Adipose tissue (tissue), 3 donors: ENCODE results near the gene PEDS1. TPM values are rescaled to one million over a fixed set of nuclear protein-coding genes. Genes with fewer than 3 reads are reported as not detected.

Experiments
- H3K27ac ChIP-seq: one replicate; pipeline ENCODE4 v1.5.1; 2013; ENCODE audit warnings: low read depth, low read length
- WGBS, 3 donors: extraction: QIAGEN DNeasy Blood & Tissue Kit; methylation state at CpG; one replicate each; pipeline ENCODE4 v1.1.7; 2013; 5-methylcytosine and 5-hydroxymethylcytosine counted together
- polyA plus RNA-seq, 3 donors: library from polyadenylated mRNA; stranded (reverse); fragments of 200-250 nt; gene quantifications; one replicate each; pipeline ENCODE4 v1.2.3, GENCODE V29; 2013
- donor health status: healthy with polysubstance abuse.
- donor health status: Bipolar disorder and iron deficiency.
- donor health status: healthy.

Gene PEDS1
- polyA plus RNA-seq, 3 donors, result 10.6 to 53.5 (median 21.8) TPM

DNA sequence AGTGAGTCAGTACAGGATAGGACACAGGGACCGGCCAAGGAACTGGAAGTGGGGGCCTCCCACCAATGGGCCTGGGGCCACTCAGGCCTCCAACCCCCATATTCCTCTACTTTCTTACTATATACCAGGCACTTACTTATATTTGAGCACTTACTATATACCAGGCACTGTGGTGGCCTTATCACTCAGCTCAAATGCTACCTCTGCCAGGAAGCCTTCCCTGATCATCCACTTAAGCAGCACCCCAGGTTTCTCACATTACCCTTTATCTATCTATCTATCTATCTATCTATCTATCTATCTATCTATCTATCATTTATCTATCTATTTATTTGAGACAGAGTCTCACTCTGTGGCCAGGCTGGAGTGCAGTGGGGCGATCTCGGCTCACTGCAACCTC lies 28.2 kb downstream of the PEDS1 start:
- 98 to 100% (median 99%) methylated on average over 3 of the region's 3 CpGs for WGBS, 3 donors
- no peak overlapping the region for H3K27ac ChIP-seq

DNA sequence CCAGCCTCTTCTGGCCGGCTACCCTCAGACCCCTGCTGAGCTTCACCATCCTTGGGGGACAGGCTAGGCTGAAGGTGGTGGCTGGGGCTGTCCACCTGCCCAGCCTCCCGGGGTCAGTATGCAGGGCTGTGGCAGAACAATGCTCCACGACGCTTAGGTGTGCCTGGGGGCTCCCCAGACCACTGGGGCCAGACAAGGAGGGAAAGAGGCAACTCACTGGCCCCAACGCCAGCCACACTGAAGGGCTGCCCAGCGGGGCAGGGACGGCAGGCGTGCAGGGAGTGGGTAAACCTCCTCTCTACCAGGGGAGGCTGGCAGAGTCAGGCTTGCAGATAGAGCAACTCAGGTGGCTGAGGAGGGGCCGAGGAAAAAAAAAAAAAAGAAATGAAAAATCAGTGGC lies 29.0 kb downstream of the PEDS1 start:
- H3K27ac ChIP-seq, result no peak overlapping the region
- WGBS, 3 donors, result 92 to 95% (median 93%) methylated on average over 9 of the region's 9 CpGs

DNA sequence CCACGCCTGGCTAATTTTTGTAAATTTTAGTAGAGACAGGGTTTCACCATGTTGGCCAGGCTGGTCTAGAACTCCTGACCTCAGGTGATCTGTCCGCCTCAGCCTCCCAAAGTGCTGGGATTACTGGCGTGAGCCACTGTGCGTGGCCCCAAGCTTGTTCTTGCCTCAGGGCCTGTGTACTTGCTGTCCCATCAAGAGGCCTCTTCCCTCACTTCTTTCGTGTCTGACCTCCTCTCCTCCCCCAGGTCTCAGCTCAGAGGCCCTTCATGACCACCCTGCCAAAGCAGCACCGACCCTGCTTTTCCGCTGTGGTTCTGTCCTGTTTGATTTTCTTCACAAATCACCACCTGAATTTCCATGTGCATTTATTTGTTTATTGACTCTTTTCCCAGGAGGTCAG lies 30.1 kb downstream of the PEDS1 start:
- WGBS, 3 donors, result 92 to 94% (median 93%) methylated on average over 7 of the region's 7 CpGs
- H3K27ac ChIP-seq, result no peak overlapping the region

DNA sequence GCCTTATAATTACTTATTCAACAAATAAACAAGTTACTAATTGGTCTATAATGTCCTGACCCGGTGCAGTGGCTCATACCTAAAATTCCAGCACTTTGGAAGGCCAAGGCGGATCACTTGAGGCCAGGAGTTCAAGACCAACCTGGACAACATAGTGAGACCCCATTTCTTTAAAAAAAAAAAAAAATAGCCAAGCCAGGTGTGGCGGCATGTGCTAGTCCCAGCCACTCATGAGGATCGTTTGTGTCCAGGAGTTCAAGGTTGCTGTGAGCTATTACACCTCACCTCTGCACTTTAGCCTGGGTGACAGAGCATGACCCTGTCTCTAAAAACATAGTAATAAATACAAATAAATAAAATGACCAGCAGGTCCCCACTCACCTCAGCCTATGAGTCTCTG lies 30.8 kb downstream of the PEDS1 start:
- 66 to 94% (median 94%) methylated on average over 4 of the region's 4 CpGs for WGBS, 3 donors
- no peak overlapping the region for H3K27ac ChIP-seq

DNA sequence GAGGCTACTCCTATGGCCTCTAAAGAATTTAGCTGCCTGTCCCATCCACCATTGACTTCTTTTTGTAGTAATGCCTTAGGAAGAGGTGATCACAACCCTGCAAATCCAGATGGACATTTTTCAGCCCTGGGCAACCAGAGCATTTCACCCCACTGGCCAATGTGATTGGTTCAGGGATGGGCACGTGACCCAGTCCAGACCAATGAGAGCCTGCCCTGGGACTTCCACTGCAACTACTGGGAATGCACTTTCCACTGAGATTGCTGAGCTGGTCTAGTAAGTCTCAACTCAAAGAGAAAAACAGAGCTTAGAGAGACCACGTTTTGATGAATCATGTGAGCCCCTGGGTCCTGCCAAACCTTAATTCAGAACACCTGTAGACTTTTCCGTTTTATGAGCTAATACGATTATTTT lies 31.7 kb downstream of the PEDS1 start:
- no peak overlapping the region for H3K27ac ChIP-seq
- 79 to 89% (median 86%) methylated on average over 4 of the region's 4 CpGs for WGBS, 3 donors

DNA sequence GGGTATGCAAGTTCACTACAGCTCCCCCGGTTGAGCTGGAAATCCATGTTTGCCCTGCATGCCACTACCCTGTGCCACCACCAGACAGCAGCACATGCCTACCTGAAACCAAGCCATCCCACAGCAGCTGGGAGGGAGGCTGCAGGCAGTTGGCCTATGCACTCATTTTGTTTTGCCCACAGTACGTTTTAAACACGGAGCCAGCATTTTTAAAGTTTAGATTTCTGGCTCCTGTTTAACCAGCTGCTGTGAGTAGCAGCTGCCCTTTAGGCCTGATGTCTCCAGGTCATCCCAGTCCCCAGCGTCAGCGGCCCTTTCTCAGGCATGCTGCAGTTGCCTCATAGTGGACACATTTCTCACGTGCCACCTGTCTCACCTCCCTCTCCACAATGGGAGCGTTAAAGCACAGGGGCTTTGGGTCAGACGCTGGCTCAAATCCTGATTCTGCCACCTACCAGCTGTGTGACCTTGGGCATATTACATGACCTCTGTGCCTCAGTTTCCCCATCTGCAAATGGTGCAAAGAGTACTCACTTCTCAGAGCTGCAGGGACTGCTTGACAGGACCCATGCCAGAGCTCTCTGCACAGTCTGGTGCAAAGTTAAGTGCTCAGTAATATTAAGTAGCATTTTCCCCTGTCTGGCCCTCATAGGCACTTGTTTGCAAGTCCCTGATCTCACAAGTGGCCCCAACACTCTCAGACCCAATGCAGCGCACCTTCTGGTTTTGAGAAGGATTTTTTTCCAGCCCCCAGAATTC lies 32.4 kb downstream of the PEDS1 start:
- H3K27ac ChIP-seq, result no peak overlapping the region
- WGBS, 3 donors, result 22 to 44% (median 42%) methylated on average over 9 of the region's 9 CpGs

DNA sequence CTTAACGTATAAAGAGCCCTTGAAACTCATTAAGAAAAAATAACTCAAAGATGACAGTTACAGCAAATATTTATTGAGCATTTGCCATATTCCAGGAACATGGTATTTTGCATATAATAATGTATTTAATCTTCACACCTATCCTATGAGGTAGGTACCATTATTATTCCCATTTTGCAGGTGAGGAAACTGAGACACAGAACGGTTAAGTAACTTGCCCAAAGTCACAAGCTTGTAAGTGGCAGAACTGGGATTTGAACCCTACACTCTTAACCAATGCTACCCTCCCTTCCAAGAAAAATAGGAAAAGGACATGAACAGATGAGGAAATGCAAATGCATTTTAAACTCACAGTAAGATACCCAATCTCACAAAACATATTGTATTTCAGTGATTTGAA lies 35.3 kb downstream of the PEDS1 start:
- WGBS, 3 donors, result 65 to 81% (median 74%) methylated on average over 2 of the region's 2 CpGs
- no peak overlapping the region for H3K27ac ChIP-seq

DNA sequence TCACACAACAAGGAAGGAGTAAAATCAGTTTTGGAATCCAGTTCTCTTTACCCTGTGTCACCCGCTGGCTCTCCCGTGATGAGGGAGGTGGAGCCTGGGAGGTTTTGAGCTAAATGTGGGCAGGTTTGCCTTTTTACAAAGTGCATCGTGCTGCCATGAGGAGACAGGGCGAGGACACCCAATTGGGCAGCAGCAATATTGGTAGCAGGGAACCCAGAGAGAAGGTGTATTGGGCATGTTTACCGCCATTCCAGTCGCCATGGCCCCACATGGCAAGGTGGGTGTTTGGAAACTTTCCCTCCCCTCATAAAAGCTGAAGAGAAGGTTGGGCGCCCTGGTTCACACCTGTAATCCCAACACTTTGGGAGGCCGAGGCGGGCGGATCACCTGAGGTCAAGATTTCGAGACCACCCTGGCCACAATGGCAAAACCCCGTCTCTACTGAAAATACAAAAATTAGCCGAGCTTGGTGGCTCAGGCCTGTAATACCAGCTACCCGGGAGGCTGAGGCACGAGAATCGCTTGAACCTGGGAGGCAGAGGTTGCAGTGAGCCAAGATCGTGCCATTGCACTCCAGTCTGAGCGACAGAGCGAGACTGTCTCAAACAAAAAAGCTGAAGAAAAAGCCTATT lies 37.0 kb downstream of the PEDS1 start:
- no peak overlapping the region for H3K27ac ChIP-seq
- WGBS, 3 donors, result 86 to 91% (median 88%) methylated on average over 19 of the region's 19 CpGs

DNA sequence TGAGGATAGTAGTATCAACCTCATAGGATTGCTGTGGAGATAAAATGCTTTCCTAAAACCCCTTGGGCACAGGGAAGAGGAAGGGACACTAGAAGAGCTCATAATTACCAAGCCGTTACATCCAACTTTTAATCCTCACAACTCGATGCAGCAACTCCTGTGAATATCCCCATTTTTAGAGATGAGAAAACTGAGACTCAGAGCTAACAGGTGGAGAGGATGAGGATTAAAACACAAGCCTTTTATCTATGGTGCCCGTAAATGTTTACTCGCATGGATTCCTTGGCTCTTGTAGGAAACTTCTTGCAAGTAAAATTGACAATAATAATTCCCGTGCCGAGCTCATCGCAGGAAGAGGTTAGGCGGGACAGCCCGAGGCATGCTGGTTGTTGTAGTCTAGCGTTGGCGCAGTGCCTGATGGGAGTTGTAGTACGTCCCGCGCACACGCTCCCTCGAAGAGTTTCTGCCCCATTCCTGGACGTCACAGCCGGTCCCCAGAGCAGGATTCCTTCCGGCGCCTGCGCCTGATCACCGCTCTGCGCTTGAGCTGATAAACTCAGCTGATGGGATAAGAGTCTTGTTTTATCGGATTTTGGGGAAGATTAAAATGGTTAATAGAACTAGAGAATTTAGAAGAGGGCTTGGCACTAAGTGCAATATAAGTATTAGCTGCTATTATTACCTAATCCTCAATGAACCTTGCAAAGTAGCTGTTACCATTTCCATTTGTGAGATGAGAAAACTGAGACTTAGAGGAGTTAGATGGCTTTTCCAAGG lies 37.7 kb downstream of the PEDS1 start:
- no peak overlapping the region for H3K27ac ChIP-seq
- WGBS, 3 donors, result 0% methylated on average over 24 of the region's 24 CpGs

DNA sequence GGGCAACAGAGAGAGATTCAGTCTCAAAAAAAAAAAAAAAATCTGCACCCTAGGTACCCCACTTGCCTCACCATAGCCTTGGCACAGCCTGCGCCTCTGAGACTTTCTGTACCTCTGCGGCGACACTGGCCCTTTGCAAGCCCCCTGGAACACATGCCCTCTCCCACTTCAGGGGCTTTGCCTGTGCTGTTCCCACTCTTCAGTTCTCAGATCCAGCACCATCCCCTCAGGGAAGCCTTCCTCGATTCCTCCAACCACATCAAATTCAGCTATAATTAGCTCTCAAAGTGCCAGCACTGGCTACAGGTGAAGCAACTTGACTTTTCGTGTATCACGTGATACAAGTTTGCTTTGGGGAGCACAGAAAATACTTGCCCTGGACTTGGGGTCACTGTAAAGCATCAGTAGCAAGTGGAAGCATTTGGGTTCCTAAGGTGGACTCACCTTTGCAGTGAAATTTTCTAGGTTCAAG lies 38.4 kb downstream of the PEDS1 start:
- 54 to 69% (median 63%) methylated on average over 6 of the region's 6 CpGs for WGBS, 3 donors

DNA sequence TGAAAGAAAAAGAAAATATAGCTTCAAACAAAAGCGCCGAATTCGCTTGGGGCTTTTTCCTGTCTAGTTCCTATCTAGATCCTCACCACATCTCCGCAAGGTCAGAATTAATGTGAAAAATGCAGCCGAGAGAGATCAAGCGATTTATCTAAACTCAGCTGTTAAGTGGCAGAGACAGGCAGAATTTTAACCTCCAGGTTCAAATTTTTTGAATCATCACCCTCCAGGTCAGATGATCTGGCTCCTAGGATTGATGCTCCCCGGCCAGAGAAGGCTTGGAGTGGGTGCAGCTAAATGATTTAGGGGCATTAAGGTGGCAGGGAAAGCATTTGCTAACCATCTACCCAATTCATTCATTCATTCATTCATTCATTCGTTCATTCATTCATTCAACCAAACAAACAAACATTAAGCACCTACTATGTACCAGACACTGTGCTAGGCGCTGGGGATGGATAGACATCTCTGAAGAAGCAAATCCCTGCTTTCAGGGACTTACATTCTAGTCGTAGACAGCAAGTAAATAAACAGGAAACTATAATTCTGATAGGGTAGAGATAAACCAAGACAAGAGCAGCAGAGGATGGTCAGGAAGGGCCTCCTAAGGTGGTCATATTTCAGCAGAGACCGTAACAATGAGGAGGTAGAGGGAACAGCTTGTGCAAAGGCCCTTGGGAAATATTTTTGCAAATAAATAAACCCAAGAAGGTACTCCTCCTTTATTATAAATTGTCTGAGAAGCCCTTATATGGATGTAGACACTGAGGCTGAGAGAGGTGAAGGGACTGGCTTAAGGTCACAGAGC lies 39.9 kb downstream of the PEDS1 start:
- peak overlapping the region; percentile 94 for H3K27ac ChIP-seq
- 16 to 18% (median 17%) methylated on average over 11 of the region's 11 CpGs for whole genome bisulfite sequencing, 3 donors

More for the DNA sequence above, 38.4 kb downstream of the PEDS1 start:
- H3K27ac ChIP-seq, result no peak overlapping the region

DNA sequence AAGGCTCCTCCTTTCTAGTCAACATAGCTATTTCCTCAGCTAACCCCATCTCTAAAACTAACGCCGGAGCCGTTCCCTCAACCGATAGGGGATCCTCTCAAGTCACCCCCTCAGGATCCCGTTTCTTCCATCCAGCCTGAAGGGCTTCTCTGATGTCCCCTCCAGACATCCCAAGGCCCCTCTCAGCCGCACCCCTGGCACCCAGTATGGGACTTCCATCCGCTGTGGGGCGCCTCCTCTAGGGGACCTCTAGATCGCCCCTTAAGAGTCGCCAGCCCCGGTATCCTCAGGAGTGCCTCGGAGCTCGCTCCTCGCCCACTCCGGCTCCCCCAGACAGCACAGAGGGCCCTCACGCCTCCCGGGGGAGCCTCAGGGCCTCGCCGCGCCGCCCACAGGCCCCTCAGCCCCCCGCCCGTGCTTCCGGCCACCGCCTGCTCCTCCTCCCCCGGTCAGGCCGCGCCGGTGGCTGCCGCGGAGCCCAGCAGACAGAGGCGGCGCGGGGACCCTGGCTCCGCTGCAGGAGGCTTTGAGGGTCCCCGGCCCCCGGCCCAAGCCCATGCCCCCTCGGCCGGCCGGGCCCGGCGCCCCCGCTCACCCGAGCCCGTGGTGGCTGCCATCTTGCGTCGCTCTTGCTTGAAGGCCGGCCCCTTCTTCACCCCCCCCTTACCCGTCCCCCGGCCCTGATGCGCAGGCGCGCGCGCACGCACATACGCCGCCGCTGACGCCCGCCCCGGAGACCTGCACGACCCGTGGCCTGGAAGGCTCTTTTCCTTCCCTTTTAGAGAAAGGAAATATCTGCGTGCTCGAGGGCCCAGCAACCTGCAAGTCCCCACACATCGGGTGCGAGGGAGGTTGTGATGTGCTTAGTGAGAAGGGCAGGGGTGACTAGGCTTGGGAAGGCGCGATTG lies 40.8 kb downstream of the PEDS1 start, which contains the start of gene UBE2V1:
Gene UBE2V1 (minus strand): TSS at position 639 of the 908 bp plus-strand sequence. CDS start 22 bp downstream, at position 617.
- peak within 1 kb of the TSS; percentile 94 for H3K27ac ChIP-seq
- 0 to 1% (median 1%) methylated on average over 49 to 70 of the region's 70 CpGs for WGBS, 3 donors

DNA sequence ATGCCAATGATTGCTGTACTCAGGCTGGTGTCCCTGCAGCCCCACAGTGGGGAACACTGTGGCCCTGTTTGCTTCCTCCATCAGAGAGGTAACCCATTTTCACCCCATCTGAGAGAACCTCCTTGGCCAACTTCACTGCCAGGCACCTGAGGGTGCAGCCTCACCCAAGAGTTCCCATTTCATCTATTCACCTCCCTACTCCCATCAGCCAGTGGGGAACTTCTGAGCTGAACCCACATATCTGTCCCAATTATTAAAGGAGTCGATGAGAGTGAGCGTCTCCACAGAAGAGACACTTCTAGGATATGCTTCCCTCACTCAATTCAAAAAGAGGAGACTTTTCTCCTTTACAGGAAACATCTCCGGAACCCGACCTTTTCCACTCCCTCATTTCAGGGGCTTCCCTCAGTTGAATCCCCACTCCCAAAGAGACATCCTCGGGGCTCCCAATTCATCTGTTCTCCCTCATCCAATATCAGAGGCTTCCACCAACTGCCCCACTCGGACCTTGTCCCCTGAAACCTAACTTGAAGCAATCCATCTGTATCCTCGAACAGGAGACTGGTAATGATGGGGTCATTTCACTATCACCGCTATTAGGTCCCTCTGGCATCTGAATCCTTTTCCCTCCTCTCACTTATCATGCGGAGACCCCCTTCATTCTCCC lies 41.6 kb downstream of the PEDS1 start:
- no peak overlapping the region for H3K27ac ChIP-seq
- WGBS, 3 donors, result 5 to 13% (median 10%) methylated on average over 9 of the region's 9 CpGs

DNA sequence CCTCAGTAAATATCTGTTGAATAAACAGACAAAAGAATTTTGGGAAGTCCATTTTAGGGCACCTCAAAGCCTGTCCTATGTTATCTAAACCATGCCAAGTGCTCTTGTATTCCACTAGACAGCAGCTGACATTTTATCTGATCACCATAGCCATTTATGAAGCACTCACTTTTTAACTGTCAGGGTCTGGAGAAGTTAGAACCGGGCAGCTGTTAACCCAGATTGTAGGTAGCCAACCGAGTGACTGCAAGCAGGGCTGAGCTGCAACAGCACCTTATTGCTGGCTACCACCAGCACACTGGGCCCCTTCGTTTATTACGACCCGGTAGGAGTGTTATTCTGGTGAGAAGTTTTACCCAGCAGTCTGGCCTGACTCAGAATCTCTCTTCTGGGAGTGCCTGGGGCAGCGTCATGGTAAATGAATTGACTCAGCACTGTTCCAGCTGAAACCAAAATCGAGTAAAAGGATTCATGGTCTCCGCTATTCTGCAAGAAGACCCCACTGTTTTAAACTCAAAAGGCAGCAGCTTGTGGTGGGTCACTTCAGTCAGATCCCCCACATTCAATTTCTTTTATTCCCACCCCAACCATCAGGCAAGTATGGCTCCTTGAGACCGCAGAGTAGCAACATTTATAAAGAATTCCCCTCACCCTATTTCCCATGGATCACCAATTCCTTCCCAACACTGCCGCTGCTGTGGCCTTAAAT lies 42.2 kb downstream of the PEDS1 start:
- H3K27ac ChIP-seq, result no peak overlapping the region
- WGBS, 3 donors, result 33 to 55% (median 44%) methylated on average over 10 of the region's 10 CpGs

DNA sequence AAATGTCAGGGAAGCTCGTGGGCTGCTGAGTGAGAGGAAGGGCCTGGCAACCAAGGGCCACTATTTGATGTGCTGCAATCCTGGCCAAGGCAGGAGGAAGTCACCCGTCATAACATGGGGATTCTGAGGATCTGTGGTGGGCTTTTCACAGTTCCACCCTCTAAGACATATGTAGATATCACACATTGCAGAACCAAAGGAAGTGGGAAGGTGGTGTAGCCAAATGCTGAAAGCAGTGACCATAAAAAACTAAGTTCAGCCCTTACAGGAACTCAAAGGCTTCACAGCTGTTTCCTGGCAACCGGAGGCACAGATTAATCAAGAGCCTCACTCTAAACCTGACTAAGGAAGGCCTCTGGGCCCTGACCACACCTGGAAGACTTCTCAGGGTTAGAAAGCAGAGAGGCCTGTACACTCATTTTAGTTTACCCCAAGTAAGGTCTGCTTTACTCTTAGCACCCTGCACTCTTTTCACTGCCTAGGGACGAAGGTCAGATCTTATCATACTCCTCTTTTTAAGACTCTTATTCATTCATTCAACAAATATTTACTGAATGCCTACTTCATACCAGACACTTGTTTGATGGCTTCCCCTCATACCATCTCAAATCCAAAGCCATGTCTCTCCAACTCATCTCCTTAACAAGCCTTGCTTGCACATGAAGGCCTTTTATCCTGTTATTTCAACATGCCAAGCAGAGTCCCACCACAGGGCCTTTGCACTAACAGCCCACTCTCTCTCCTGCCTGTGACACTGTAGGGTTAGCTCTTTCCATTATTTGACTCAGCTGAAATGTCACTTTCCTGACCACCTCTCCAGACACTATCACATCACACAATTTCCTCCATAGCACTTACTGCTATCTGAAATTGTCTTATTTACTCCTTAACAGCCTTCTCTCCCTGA lies 43.1 kb downstream of the PEDS1 start:
- no peak overlapping the region for H3K27ac ChIP-seq
- WGBS, 3 donors, result 21 to 27% (median 24%) methylated on average over 4 of the region's 4 CpGs
